Femur (tissue), 1 donor: ENCODE data around the gene KCNJ14.
A peak's percentile ranks its signal among the peaks of the same experiment; 100 is the strongest.

Source experiments
- DNase-seq: peaks from one replicate; pipeline ENCODE4 v3.0.0-alpha.2; 2017

Gene KCNJ14

GRCh38 chr19:48455171-48455907 lies at the start of gene KCNJ14:
Gene KCNJ14 (plus strand): TSS chr19:48455574. CDS start chr19:48461725, 6,151 bp downstream.
- no peak for DNase-seq

GRCh38 chr19:48405850-48406249 lies 49.5 kb upstream of the KCNJ14 start:
- DNase-seq, result no peak

- no peak for DNase-seq
These were observed 41.3 kb upstream of the KCNJ14 start for GRCh38 chr19:48413879-48414587.

DNA sequence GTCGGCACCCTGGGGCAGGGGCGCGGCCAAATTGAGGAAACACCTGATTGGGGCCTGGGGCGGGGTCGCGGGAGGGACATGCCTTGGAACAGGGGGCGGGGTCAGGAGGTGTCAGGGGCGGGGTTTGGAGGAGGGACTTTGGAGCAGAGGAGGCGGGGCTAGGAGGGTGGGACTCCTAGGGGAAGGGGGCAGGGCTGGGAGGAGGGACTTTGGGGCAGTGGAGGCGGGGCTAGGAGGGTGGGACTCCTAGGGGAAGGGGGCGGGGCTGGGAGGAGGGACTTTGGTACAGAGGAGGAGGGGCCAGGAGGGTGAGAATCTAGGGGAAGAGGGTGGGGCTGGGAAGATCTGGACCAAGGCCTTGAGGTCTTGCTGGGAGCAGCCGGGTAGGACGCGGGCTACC lies 40.0 kb upstream of the KCNJ14 start:
- peak; percentile 76 for DNase-seq

GRCh38 chr19:48415806-48416221 lies 39.6 kb upstream of the KCNJ14 start:
- no peak for DNase-seq

- no peak for DNase-seq
These were observed 38.0 kb upstream of the KCNJ14 start for GRCh38 chr19:48417421-48417820.

DNA sequence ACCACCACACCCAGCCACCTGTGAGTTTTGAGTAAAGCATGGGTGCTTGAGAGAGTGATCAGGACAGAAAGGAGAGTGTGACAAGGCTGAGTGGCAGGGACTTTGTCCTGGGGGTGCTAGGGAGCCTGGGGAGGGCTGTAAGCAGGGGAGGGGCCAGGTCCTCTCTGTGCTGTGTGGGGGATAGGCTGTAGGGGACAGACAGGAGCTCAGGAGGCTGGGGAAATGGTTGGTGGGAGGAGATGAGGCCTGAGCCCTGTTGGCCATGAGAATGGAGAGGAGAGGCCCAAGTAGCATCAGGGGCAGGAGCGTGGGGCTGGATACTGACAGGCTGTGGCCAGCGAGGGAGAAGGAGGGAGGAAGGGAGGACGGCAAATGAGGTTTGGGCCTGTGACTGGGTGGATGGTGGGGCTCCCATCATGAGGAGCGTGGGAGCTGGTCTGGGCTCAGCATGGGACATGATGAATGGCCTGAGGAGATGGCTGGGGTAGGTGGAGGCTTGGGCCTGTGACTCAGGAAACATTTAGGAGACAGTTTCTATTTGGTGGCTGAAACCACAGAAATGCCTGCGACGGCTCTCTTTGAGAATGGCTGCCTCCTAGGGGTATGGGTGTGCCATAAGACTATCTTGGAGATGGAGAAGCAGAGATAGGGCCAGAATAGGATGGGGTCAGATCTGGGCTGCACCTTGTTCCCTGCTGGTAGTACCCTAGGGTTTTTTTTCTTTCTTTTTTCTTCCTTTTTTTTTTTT lies 36.9 kb upstream of the KCNJ14 start:
- no peak for DNase-seq

DNA sequence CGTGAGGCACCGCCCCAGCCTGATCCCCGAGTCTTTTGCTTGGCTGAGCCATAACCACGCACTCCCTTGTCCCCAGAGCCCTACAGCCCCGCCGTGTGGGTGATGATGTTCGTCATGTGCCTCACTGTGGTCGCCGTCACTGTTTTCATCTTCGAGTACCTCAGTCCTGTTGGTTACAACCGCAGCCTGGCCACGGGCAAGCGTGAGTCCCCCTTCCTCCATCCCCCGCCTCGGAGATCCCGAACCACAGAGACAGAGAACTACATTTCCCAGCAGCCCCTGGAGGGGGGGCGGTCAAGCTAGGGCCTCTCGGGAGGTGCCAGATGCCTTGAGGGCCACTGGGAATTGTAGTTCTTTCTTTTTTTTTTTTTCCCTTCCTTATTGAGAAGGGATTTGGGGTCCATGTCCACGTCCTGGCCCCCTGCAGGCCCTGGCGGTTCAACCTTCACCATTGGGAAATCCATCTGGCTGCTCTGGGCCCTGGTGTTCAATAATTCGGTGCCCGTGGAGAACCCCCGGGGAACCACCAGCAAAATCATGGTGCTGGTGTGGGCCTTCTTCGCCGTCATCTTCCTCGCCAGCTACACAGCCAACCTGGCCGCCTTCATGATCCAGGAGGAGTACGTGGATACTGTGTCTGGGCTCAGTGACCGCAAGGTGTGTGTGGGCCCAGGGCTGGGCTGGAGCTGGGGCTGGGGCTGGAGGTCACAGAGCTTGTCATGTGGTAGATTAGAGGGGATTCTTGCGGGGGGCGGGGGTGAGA lies 36.0 kb upstream of the KCNJ14 start:
- DNase-seq, result peak; percentile 66

GRCh38 chr19:48421548-48421947 lies 33.8 kb upstream of the KCNJ14 start:
- DNase-seq, result no peak

GRCh38 chr19:48424694-48425219 lies 30.6 kb upstream of the KCNJ14 start:
- DNase-seq, result peak; percentile 53

GRCh38 chr19:48428670-48429069 lies 26.7 kb upstream of the KCNJ14 start:
- DNase-seq, result no peak

- no peak for DNase-seq
These were observed 22.0 kb upstream of the KCNJ14 start for GRCh38 chr19:48433337-48433736.

DNA sequence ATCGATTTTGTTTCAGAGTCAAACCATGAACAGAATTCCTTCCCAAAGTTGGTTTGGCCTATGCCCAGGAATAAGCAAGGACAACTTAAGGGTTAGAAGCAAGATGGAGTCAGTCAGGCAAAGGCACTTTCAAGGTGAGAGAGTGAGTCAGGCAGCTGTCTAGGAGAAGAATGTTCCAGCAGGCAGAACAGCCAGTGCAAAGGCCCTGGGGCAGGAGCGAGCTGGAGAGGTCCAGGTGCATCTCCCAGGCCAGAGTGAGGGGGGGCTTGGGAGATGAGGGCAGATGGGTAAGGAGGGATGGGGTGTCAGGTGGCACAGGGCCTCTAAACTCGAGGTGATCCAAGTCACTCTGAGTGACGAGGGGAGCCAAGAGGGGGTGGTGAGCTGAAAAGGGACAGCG lies 18.8 kb upstream of the KCNJ14 start:
- DNase-seq, result no peak

DNA sequence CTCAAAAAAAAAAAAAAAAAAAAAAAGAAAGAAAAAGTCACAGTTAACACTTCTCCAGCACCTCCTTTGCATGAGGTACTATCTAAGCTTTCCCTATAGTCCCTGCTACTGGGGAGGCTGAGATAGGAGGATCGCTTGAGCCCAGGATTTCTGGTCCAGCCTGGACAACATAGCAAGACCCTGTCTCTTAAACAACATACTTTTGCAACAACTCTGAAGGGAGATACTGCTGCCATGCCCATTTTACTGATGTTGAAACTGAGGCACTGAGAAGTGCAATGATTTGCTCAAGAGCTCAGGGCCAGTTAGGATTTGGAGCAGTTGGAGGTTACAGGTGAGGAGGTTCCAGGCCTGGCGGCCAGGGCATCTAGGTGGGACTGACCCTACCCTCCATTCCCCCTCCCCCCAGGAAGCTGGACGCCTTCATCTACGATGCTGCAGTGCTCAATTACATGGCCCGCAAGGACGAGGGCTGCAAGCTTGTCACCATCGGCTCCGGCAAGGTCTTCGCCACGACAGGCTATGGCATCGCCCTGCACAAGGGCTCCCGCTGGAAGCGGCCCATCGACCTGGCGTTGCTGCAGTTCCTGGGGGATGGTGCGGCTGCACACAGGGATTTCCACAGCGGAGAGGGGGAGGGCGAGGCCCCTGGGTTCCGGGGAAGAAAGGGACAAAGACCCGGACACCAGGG lies 13.9 kb upstream of the KCNJ14 start:
- no peak for DNase-seq

DNA sequence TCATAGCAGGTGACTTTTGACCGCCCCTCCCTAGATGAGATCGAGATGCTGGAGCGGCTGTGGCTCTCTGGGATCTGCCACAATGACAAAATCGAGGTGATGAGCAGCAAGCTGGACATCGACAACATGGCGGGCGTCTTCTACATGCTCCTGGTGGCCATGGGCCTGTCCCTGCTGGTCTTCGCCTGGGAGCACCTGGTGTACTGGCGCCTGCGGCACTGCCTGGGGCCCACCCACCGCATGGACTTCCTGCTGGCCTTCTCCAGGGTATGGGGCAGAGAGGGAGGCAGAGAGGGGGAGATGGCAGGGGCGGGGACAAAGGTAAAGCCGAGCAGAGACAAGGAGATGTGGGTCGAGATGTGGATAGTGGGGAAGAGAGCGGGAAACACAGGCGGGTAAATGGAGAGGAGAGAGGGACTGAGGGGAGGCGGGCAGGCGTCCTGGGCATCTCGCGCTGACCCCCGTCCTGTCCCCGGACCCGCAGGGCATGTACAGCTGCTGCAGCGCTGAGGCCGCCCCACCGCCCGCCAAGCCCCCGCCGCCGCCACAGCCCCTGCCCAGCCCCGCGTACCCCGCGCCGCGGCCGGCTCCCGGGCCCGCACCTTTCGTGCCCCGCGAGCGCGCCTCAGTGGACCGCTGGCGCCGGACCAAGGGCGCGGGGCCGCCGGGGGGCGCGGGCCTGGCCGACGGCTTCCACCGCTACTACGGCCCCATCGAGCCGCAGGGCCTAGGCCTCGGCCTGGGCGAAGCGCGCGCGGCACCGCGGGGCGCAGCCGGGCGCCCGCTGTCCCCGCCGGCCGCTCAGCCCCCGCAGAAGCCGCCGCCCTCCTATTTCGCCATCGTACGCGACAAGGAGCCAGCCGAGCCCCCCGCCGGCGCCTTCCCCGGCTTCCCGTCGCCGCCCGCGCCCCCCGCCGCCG lies 13.0 kb upstream of the KCNJ14 start:
- no peak for DNase-seq

DNA sequence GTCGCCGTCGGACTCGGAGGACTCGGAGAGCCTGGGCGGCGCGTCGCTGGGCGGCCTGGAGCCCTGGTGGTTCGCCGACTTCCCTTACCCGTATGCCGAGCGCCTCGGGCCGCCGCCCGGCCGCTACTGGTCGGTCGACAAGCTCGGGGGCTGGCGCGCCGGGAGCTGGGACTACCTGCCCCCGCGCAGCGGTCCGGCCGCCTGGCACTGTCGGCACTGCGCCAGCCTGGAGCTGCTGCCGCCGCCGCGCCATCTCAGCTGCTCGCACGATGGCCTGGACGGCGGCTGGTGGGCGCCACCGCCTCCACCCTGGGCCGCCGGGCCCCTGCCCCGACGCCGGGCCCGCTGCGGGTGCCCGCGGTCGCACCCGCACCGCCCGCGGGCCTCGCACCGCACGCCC lies 12.1 kb upstream of the KCNJ14 start:
- no peak for DNase-seq

DNA sequence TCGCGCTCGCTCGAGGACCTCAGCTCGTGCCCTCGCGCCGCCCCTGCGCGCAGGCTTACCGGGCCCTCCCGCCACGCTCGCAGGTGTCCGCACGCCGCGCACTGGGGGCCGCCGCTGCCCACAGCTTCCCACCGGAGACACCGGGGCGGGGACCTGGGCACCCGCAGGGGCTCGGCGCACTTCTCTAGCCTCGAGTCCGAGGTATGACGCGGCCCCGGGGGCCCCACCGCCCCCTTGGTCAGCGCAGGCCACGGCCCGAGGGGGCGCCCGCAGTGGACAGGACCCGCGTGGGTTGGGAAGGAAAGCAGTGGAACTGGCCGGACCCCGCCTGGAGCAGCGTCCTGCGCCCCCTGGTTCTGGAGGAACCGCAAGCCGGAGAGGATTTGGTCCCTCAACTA lies 11.6 kb upstream of the KCNJ14 start:
- no peak for DNase-seq

- no peak for DNase-seq
These were observed 11.0 kb upstream of the KCNJ14 start for GRCh38 chr19:48444129-48444935.

DNA sequence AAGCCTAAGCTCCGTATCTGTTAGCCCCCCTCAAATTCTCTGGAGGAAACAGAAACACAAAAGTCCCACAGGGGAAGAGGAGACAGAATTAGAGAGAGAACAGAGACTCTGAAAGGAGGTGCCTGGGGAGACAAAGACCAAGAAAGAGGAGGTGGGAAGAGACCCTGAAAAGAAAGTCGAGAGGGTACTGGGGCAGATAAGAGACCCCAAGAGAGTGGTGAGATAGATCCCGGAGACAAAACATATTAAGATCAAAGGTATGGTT lies 10.5 kb upstream of the KCNJ14 start:
- DNase-seq, result no peak

DNA sequence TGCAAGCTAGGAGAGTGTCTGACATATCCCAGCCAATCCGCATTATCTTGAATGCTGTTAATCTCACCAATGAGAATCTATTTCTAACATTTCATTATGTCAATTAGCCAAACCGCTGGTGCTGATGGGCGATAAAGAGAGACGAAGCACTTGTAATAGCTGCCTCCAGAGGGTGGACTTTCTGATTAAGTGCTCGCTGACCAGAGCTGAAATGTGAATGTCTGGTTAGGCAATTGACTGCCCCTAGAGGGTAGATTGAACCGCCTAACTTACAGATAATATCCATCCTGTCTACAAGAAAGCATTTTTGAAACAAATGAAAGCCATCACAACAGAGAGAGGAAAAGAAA lies 10.1 kb upstream of the KCNJ14 start:
- DNase-seq, result peak; percentile 63
